Inflammatory macrophage treated with lipopolysaccharide for 1 hour (primary cell): ENCODE data around the gene FZD7.

Experiments used
- DNase-seq, 2 donors: peaks; one replicate each; pipeline ENCODE4 v3.0.0-alpha.2; 2020 to 2022

The FZD7 gene

DNA sequence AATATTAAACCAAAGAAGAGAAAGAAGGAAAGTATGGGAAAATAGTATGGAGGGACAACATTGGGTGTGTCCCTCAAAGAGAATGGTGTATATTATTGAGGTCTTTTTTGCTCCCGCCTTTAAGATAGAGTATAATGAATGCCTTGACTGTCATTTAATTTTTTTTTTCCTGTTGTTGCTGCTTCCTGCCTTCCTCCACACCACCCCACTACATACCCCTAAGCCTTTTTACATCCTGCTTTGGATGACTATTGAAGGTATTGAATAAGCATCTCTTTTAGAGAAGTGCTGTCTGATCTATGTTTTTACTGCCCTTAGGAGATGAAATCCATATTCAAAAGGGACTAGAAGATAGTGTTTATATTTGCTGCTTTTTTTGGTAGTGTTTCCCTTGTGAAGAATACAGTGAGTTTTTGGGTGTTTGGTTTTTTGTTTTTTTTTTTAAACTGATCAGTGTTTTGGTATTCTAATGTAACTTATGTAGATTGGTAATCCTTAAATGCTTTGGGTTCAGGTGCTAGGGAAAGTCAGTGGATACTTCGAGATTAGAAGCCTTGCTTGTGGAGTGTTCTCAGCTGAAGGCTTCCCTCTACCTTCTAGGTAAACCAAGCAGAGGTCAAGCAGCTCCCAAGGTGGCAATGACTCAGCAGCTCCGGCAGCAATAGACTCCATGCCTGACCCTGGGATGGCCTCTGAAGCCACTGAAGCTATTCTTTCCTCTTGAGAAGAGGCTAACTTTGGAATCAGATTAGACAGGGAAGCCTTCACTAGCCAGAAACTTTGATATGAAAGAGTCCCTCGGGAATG, 5.0 kb downstream of the FZD7 start:
- no peak for DNase-seq

DNA sequence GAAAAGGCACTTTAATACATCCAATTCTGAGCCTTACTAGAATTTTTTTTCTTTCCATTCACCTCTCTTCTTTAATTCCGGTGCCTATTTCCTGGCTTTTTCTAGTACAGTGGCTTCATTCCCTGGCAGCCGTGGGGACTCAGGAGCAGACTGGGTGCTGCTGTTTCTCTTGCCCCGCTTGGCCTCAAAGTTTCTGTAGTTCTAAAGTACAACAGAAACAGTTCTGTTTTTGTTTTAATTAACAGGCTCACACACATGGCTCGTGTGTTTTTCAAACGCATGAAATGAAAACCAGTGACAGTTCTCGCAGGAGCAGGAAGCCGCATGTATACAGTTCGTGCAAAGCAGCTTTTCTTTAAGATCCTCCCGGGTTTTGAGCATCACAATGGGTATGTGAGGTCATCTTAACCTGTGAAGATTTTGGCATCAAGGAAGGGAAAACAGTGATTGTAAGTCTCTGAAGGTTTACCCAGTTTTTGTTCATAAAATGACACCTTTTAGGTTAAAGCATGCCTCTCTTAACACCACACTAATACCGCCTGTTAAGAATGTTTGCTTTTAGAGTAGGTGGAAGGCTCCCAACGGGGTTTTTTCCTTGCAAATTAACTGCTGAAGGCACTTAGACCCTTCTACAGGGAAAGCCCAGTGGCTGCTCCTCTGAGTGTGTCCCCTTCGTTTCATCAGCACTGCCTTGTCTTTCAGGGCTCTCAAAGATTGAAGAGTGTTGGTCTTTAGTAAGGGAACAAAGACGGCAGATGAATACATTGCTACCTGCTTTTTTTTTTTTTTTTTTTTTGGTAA, 5.8 kb downstream of the FZD7 start:
- no peak for DNase-seq

DNA sequence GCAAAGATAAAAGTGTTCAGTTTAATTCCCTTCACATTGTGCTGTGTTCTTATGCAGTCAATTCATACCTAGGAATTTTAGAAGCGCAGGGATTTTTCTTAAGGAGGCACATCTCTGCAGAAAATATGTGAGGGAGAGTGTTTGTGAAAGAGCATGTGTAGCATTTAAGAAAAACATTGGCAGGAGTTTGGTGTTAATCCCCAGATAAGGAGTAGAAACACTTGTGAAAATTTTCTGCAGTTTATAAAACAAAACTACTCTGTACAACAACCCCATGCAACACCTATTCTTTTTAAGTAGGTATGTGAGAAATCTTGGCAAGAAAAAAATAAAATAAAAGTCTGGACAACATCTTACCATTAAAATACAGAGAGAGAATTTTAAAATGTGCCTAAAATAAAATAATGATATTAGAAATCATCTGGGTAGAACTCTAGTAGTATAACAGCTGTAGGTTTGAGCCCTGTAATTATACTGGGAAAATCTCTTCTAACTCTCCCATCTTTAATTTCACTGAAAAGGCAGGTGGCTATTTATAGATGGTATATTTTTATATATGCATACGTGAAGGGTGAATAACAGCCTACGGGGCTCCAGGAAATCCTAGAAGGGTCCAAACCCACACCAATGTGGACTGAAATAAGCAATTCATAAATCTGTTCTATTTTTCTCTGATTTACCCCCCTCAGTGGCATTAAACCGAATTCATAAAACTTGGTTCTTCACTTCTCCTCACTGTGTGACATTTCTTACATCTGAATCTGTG, 6.6 kb downstream of the FZD7 start:
- DNase-seq, result no peak

DNA sequence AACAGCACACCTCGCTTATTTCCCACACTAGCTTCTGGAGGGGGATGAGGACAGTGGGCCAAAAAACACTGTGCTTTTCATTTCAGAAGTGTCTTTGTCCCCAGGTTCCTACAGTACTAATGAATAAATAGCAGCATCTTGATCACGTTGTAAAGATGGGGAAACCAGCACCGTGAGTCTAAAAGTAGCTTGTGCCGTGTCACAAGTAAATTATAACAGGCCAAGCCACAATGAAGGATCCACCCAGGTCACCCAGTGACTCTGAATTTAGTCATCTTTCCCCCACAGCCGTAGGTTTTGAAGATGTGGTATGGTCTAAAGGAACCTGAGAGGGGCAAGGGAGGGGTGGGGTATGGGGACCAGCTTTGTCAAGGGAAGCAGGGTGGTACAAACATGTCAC, 8.8 kb downstream of the FZD7 start:
- no peak for DNase-seq

DNA sequence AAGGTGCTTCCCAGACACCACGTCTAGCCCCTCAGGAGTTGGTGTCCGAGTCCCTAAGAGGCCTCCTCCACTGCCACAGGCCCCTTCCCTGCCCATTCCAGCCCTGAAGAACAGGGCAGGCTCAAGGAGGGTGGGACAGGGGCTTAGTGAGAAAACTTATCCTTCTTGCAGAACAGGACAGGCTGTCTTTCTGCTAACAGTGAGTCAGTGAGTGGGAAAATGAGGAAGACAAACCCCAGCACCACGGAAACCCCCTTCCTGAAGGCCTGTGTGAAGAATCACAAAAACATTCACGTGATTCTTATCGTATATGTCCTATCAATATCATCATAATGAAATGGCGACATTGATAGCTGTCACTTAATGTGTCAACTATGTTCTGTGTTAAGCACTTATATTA, 9.8 kb downstream of the FZD7 start:
- peak; percentile 42 to 83 for DNase-seq

DNA sequence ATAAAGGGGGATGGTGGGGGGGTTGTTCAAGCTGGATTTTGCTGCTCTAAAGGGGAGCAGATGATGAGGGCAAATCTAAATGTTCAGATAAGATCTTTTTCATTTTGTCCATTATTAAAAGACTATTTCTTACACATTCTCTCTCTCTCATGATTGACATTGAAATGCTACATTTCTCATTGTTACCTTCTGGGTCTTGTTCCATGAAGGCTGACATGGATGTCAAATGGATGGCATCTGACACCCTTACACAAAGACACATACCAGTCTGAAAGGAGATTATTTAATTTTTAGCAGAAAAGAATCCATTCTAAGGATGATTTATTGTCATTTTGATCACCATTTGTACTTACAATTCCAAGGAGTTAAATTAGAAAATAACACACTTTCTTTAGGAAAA, 11.1 kb downstream of the FZD7 start:
- DNase-seq, result no peak

DNA sequence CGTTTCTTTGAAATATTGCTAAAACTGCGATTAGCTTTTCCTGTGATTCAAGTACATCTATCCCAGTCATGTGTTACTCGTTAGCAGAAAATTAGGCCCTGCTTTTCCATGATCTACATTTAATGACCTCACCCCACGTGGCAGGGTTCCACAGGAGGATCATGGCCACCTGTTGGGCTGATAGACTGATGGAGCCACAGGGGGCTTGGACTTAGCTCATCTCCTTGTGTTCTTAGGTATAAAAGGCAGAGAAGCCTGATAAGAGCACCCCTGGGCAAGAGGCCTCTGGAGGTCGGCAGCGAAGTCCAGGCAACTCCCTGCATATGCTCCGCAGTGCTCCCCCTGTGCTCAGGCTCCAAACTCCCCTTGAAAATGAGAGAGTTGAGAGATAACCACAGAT, 12.9 kb downstream of the FZD7 start:
- no peak for DNase-seq

DNA sequence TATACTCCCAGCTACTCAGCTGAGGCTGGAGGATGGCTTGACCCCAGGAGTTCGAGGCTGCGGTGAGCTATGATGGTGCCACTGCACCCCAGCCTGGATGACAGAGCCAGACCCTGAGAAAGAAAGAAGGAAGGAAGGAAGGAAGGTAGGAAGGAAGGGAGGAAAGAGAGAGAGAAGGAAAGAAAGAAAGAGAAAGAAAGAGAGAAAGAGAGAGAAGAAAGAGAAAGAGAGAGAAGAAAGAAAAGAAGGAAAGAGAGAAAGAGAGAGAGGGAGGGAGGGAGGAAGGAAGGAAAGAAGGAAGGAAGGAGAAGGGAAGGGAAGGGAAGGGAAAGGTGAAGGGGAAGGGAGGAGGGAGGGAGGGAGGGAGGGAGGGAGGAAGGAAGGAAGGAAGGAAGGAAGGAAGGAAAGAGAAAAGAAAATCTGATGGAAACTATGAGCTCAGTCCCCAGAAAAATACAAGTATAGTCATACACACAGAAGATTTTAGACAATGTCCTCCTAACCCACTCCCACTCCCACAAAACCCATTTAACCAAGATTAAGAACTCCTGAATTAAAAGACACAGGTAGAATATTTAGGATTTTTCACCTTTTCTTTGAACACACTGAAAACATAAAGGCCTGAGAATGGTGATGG, 15.6 kb downstream of the FZD7 start:
- DNase-seq, result no peak

DNA sequence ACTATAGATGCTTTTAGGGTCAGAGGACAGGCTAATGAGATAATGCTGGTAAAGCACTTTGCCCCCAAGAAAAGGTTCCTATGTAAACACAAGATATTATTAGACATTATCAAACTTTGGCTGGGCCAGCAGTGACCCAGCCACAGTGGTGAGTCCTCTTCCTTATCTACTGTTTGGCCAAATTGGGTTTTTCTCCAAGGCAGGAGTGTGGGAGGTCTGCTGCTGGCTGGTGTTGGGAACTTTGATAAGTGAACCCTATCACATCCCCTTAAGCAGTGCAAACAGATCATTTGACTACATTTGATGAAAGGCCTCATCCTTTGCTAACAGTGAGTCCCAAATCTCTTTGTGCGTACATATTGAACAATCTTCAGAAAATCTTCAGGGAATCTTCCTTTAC, 16.2 kb downstream of the FZD7 start:
- DNase-seq, result no peak

DNA sequence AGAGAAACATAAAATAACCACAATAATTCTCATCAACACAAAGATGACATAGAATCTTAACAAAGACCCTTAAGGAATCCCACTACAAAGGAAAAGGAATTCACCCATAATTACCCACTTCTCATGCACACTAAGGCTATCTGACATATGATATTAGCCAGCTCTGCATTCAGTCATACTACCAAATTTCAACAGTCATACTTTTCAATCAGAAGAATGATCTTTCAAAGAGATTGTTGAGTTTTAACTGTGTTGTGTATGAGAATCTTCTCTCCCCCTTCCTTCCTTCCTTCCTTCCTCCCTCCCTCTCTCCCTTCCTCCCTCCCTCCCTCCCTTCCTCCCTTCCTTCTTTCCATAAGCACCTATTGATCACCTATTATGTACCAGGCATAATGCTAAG, 17.0 kb downstream of the FZD7 start:
- DNase-seq, result no peak

DNA sequence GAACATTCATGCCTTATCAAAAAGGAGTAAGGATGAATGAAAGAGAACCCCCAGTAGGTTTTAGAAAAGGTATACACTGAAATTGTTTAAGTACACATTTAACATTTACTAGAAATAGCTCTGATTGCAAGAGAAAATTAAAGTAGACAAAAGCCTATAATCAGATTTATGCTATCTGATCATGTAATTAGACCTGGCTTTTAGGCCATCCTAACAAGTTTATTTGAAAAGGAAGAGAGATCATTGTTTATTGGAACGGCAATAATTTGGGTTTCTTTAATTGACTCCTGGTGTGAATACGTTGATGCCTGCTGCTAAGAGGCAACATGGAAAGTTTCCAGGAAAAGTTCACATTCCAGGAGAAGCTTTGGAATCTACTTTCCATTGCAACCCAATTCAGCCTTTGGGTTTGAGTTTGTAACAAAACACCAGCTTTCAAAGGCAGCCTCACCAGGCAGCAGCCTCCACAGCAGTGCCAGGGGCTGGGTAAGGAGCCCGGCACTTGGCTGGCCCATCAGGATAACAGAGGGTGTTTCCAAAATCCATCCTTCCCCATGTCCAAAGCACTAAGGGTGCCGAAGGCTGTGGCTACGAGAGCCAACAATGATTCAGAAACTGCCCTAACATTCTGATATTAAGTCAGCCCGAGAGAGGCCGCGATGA, 18.0 kb downstream of the FZD7 start:
- DNase-seq, result no peak

DNA sequence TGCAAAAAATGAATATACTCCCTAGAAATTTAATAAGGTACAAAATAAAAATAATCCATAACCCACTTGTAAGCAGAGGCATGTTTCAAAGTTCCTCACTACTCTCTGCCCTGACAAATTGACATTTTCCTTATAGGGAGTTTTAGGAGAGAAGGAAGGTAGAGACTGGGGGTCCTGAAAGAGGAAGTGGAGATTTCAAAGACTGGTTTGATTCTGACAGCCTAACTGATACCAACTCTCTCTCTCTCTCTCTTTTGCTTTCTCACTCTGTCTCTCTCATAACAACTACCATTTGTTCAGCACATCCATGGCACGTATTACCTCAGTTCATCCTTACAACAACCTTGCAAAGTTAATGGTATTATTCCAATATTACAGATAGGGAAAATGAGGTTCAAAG, 18.6 kb downstream of the FZD7 start:
- DNase-seq, result no peak

DNA sequence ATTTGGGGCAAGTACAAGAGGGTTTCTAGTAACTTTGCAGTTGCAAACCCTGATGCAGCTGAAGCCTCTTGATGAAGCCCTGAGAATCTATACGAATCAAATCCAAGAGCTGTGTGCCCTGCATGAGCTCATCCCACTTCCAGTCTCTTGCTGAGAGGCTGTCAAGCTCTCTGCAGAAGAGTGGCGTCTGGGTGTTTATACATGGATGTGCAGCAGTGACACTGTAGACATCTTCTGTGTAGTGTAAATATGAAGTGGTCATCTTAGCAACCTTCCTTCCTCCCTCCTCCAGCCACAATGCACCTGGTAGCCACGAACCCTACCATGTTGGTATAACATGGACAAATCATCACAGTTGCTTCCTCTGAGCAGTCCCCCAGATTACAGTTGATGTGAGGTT, 21.0 kb downstream of the FZD7 start:
- DNase-seq, result no peak

DNA sequence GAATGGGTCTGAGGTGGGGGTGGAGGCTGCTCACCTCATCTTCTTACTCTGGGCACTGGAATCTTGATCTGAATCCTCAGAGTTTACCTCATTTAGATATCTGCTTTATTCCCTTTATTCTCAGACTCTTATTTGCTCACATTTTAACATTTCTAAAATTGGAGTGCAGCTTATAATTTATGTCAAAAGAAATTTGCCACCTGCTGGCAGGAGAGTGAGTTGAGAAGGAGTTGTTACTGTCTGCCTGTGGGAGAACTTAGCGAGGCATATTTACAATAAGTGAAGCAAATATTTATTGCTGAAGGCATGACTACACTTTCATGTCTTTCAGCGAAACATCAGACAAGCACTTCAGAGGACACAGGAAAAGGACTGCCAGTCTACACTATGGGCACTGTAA, 23.0 kb downstream of the FZD7 start:
- DNase-seq, result no peak

DNA sequence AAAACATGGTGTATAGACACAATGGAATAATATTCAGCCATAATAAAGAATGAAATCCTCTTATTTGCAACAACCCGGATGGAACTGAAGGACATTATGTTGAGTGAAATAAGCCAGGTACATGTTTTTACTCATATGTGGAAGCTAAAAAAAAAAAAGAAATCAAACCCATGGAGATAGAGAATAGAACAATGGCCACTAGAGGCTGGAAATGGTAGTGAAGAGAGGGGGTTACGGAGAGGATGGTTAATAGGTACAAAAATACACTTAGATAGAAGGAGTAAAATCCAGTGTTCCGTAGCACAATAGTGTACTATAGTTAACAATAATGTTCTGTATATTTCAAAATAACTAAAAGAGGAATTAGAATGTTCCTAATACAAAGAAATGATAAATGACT, 26.6 kb downstream of the FZD7 start:
- DNase-seq, result no peak

DNA sequence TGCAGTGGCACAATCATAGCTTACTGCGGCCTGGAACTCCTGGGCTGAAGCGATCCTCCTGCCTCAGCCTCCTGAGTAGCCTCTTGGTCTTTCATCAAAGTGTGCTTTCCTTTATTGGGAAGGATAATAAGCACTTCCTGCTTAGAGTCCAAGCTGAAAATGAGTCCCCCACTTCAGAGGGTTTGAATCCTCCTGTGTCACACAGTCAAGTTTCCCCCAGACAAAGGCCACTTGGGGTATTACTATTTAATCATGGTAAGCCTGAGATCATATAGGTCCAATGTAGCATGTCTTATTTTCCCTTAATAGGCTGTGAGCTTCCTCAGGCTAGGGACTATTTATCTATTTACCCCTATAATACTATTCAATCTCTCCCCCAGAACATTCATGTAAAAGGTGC, 28.0 kb downstream of the FZD7 start:
- no peak for DNase-seq

DNA sequence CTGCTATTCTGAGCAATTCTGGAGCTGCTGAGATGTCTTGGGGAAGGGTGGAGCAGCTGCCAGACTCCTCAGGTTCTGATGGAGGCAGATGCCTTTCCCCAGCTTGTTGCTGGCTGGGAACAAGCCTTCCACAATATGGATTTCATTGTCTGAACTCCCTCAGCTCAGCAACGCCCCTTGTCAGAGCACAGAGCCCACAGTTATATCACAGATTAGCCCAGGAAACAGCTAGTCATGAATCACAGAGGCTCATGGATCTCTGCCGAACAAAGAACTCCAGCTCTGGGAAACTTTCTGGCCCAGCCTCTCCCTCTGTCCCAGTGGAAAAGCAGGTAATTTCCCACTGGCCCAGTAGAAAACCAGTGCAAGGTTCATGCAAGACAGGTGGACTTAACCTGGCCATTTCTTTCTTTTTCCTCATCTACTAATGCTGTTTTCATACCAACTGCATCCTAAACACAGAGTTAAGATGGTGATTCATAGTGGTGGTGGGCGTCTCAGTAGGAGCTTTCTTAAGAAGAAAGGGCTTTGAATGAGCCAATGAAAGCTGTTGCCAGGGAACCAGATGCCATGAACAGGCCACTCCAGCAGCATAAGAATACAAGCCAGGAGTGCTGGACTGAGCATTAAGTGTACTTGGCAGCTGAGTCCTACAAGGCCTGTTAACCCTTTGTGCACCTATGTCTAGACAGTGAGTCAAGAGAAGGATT, 30.7 kb downstream of the FZD7 start:
- DNase-seq, result peak; percentile 33 to 68

DNA sequence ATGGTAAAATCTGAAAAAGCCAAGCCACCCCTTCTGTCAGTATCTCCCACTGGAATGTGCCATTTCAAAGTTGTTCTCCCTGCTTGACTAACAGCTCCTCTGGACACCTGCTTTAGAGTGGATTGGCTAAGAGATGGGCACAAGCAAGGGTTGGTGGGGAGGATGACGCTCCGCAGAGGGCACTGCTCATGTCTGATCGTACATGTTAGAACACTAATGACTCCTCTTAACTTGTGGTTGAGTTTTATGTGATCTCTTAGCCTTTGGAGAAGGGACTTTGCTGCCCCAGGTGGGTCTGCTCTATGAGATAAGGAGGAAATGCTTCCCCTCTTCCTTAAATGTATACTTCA, 31.2 kb downstream of the FZD7 start:
- no peak for DNase-seq

DNA sequence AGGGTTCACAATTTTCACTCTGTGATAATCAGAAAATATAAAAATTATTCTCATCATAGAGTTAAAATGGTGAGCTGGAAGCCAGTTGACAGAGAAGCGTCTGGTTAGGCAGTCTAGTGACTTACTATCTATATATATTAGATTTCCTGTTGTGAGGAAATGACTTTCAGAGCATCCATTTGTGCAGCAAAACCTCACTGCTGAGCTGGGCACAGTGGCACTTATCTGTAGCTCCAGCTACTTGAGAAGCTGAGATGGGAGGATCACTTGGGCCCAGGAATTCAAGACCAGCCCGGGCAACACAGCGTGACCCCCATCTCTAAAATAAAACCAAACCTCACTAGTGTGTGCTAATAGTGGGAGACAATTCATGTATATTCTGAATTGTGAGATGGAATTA, 32.2 kb downstream of the FZD7 start:
- no peak for DNase-seq

DNA sequence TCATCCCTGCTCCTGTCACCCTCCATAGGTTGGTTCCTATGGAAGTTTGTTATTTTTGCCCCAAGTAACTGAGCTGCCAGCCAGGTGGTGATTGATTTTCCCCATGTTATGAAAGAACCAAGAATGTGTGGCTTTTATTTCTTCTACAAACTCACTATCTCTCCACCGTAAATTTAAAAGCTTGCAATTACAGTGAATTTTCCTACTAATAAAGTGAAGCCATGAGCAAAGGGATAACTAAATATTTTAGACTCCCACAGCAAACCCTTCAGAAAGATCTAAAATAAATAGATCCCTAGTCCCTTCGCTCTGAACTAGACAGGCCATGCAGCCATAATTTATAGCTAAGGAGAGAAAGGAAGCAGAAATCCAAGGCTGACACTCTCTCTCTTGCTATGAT, 33.2 kb downstream of the FZD7 start:
- DNase-seq, result no peak

DNA sequence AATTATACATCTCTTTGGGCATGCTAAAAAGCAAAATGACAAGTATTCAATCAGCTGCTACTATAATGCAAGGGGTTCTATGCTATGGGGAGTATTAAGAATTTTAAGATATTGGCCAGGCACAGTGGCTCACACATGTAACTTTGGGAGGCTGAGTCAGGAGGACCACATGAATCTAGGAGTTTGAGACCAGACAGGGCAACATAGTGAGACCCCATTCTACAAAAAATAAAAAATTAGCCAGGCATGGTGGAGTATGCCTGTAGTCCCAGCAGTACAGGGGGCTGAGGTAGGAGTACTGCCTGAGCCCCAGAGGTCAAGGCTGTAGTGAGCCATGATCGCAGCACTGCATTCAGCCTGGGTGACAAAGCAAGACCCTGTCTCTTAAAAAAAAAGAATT, 33.9 kb downstream of the FZD7 start:
- DNase-seq, result no peak
